ENCODE data around the gene UBE2J2.

GRCh38 chr1:1319646-1319941 is 45.9 kb upstream of the UBE2J2 start:
- TF ChIP-seq POLR2A (IDR thresholded peaks at IDR 0.05; ENCODE audit: low read length) = no peak
- no peak for TF ChIP-seq GATA1 (IDR thresholded peaks at IDR 0.05; ENCODE audit: low read depth, low read length)
